ENCODE results near the gene EFCAB12. TPM values are rescaled to one million over a fixed set of nuclear protein-coding genes. Genes with fewer than 3 reads are reported as not detected.
"Not testable (repeated sequence)": the region's sequence is repeated elsewhere in the genome, so short reads cannot be mapped to it uniquely, and the experiment has no call there.

The EFCAB12 gene
- total and polyA plus RNA-seq, 10 of the 15 experiments (the other 5 are each of a cell fraction or from before 2014, with no cell fraction given) = 0.02 to 0.85 (median 0.33) TPM

DNA sequence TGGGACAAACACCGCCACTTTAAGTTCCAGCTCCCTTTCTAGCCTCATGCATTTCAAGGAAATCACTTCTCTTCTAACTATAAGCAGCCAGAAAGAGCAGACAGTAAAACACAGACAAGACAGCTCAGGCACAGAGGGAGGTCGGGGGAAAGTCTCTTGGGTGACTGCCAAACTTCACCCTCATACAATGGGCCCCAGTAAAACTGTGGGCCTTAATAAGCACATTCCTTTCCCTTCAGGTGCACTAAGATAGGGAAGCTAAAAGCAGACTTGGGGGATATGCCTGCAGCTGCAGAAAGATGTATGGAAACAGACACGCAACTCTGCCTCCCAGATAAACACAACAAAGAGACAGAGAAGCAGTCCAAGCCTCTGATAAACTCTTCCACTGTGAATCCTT lies 15.2 kb downstream of the EFCAB12 start:
- ChIA-PET POLR2A (interaction anchor here (0.5 to 3.4 kb wide), 10 partner anchors 10 to 476 kb away, joined by 3 to 24 read pairs (median 10); partner anchors contain the start of genes IFT122 and MBD4), CTCF (interaction anchor here (0.6 to 7.5 kb wide), 14 partner anchors 9 to 443 kb away, joined by 3 to 84 read pairs (median 6); partner anchors contain the start of genes IFT122 and MBD4), SMC1A (ENCODE audit: uncharacterized antibody, unreplicated experiment) (interaction anchor here (1.1 to 19.4 kb wide), 12 partner anchors 9 to 77 kb away, joined by 3 to 275 read pairs (median 9); partner anchors contain the start of genes EFCAB12, IFT122 and MBD4), RAD21 (ENCODE audit: unreplicated experiment) (interaction anchor here (0.6 to 3.5 kb wide), 8 partner anchors 10 to 77 kb away, joined by 3 to 32 read pairs (median 17); partner anchors contain the start of genes EFCAB12, IFT122 and MBD4)
- BruUV-seq (replicated peaks); H3K9ac ChIP-seq (ENCODE audit: control insufficient read depth, insufficient read depth, low read length); H3K79me2 ChIP-seq (ENCODE audit: control insufficient read depth, insufficient read depth, low read length); H3K4me3 ChIP-seq; H3K27me3 ChIP-seq (replicated peaks in 1 of 2; ENCODE audit: control insufficient read depth in 2 of 2, insufficient read depth in 2 of 2, low read length in 1 of 2); H3K9me3 ChIP-seq (replicated peaks; ENCODE audit: control insufficient read depth, insufficient read depth, low read length); FAIRE-seq; H3K4me1 ChIP-seq (ENCODE audit: control insufficient read depth, insufficient read depth, low read length); H4K20me1 ChIP-seq (ENCODE audit: control insufficient read depth, insufficient read depth); H3K4me2 ChIP-seq (ENCODE audit: control insufficient read depth, insufficient read depth); in situ Hi-C loops (cut with MboI); H3K36me3 ChIP-seq (ENCODE audit: control insufficient read depth in 2 of 2, insufficient read depth in 2 of 2, low read length in 1 of 2); H3K27ac ChIP-seq (ENCODE audit: control insufficient read depth, insufficient read depth); intact Hi-C loops (cut with micrococcal nuclease; ENCODE audit: unreplicated experiment); DNase-seq (ENCODE audit: low read depth, low spot score): not testable (repeated sequence)
- 0 out of 2 replicates have a peak overlapping the region, but pooled peaks have one; percentile 15 for H2AFZ ChIP-seq (ENCODE audit: control insufficient read depth, low read depth, low read length)
- WGBS (ENCODE audit: insufficient coverage, insufficient replicate concordance, low lambda C conversion rate, missing lambda C conversion rate) = 48% methylated on average over 3 of the region's 3 CpGs
- TF ChIP-seq SMARCA5 (IDR thresholded peaks at IDR 0.05) = peak; percentile 33; the same call in 1 of the 2 replicates
- ATAC-seq = peak; percentile 7

DNA sequence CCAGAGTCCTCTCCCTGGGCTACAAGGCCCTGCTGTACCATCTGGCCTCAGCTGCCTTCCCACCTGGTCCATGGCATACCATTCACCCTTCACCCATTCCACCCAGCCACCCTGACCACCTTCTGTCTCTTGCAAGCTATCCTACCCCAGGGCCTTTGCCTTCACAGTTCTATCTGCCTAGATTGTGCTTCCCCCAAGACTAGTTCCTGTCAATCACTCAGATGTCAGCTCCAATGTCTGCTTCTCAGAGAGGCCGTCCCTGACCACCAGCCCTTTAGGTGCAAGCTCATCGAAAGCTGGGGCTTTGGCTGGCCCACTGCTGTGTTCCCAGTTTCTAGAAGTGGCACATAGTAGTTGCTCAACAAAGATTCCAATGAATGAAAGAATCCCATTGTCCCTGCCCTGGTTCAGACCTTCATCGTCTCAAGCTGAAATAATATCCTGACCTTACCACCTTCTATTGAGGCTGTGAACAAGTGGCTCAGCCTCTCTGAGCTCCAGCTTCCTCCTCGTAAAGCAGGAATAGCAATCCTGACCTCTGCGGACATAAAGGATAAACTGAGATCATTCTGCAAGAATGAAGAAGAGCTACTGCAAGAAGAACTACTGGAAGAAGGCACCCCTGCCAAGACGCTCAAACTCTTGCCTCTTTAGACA lies 15.8 kb downstream of the EFCAB12 start:
- no peak for FAIRE-seq
- no peak overlapping the region for H2AFZ ChIP-seq (ENCODE audit: control insufficient read depth, low read depth, low read length)
- no peak overlapping the region for H3K4me3 ChIP-seq
- no TSS peak for BruUV-seq (replicated peaks)
- no peak for DNase-seq (ENCODE audit: low read depth, low spot score)
- H3K27me3 ChIP-seq (replicated peaks in 1 of 2; ENCODE audit: control insufficient read depth in 2 of 2, insufficient read depth in 2 of 2, low read length in 1 of 2) = no peaks in the 10 kb centered on the region; a peak in 1 of 4 replicates
- H3K79me2 ChIP-seq (ENCODE audit: control insufficient read depth, insufficient read depth, low read length) = no peaks in the 10 kb centered on the region
- intact Hi-C loops (cut with micrococcal nuclease; ENCODE audit: unreplicated experiment) (no loop called here), in situ Hi-C loops (cut with MboI) (no loop called here)
- 89% methylated on average over 6 of the region's 6 CpGs for WGBS (ENCODE audit: insufficient coverage, insufficient replicate concordance, low lambda C conversion rate, missing lambda C conversion rate)
- ChIA-PET SMC1A (ENCODE audit: uncharacterized antibody, unreplicated experiment) (interaction anchor here (1.3 to 19.4 kb wide), 10 partner anchors 8 to 74 kb away, joined by 3 to 275 read pairs (median 12); partner anchors contain the start of genes EFCAB12, IFT122 and MBD4), RAD21 (ENCODE audit: unreplicated experiment) (interaction anchor here (0.6 to 3.5 kb wide), 7 partner anchors 9 to 78 kb away, joined by 3 to 32 read pairs (median 15); partner anchors contain the start of gene EFCAB12), POLR2A (interaction anchor here (0.5 to 3.4 kb wide), 11 partner anchors 10 to 477 kb away, joined by 3 to 24 read pairs (median 7); a partner anchor contains a TSS), CTCF (interaction anchor here (0.7 to 7.5 kb wide), 12 partner anchors 8 to 442 kb away, joined by 3 to 84 read pairs (median 7); partner anchors contain the start of genes IFT122 and MBD4)
- peak; percentile 63 for TF ChIP-seq PKNOX1 (IDR thresholded peaks at IDR 0.05)
- TF ChIP-seq KLF5 (IDR thresholded peaks at IDR 0.05; ENCODE audit: partially characterized antibody) = no peak
- TF ChIP-seq SPI1 (IDR thresholded peaks at IDR 0.05; ENCODE audit: borderline replicate concordance, insufficient read depth, low read depth, low read length) = no peak
- H4K20me1 ChIP-seq (ENCODE audit: control insufficient read depth, insufficient read depth) = no peaks in the 10 kb centered on the region
- no peaks in the 10 kb centered on the region for H3K36me3 ChIP-seq (ENCODE audit: control insufficient read depth in 2 of 2, insufficient read depth in 2 of 2, low read length in 1 of 2)
- ATAC-seq = no peak
- no peak overlapping the region for H3K27ac ChIP-seq (ENCODE audit: control insufficient read depth, insufficient read depth)
- no peak overlapping the region for H3K4me2 ChIP-seq (ENCODE audit: control insufficient read depth, insufficient read depth)
- peaks cover 6% of the 10 kb centered on the region for H3K4me1 ChIP-seq (ENCODE audit: control insufficient read depth, insufficient read depth, low read length)
- no peak overlapping the region for H3K9ac ChIP-seq (ENCODE audit: control insufficient read depth, insufficient read depth, low read length)
- no peaks in the 10 kb centered on the region for H3K9me3 ChIP-seq (replicated peaks; ENCODE audit: control insufficient read depth, insufficient read depth, low read length)

Measured in GM12878 (cell line).